HG03469 (cell line): ENCODE measurements around the gene CTDSP2.
A peak's percentile ranks its signal among the peaks of the same experiment; 100 is the strongest.
"Not testable (repeated sequence)": the region's sequence is repeated elsewhere in the genome, so short reads cannot be mapped to it uniquely, and the experiment has no call there.

Experiments
- ATAC-seq: cut with Tn5 transposase; IDR thresholded peaks from one replicate; pipeline ENCODE4 v1.9.1; 2021; ENCODE audit warnings: mild to moderate bottlenecking, moderate library complexity, moderate number of reproducible peaks; ENCODE audit not compliant: unreplicated experiment

The CTDSP2 gene

GRCh38 chr12:57783861-57784260, 62.7 kb downstream of the CTDSP2 start:
- no peak for ATAC-seq

DNA sequence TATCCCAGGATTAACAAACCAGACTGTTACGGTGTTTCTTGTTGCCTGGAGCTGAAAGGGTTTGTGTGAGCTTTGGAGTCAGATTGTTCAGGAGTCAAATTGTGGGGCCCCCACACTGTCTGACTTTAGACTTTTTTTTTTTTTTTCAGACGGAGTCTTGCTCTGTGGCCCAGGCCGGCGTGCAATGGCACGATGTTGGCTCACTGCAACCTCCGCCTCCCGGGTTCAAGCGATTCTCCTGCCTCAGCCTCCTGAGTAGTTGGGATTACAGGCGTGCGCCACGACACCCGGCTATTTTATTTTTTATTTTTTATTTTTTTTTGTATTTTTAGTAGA, 63.1 kb downstream of the CTDSP2 start:
- no peak for ATAC-seq

DNA sequence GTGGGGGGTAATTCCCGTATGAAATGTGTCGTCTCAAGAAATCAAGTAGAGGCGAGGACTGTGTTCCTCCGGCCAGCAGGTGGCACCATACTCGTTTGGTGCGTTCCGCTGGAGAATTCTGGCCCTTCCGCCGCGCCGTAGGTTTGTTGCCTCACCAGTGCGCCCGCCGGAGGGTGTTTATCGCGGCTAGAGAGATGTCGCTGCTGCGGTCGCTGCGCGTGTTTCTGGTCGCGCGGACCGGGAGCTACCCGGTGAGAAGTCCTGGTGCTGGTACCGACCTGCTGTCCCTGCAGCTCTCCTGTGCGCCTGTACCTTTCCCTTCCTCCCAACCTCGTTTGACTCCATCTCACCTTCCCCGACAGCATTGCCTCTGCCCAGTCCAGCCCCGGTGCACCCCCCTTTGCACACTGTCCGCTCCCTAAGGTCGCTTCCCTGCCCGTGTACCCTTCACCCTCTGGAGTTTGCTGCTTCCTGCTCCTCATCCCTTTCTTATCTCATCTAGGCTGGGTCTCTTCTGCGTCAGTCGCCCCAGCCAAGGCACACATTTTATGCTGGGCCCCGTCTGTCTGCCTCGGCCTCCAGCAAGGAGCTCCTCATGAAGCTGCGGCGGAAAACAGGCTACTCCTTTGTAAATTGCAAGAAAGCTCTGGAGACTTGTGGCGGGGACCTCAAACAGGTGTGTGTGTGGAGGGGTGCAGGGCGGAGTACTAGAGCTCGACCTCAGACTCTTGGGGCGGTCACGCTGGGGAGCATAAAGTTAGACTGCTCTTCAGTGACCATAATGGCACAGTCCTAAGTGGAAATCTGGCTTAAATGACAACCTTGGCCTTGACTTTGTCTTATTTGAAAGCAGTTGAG, 63.7 kb downstream of the CTDSP2 start, which contains the start of gene TSFM:
TSFM (plus strand) TSS at position 180 of the 858 bp plus-strand sequence; CDS start at position 195, 15 bp downstream.
- peak; percentile 42 for ATAC-seq

DNA sequence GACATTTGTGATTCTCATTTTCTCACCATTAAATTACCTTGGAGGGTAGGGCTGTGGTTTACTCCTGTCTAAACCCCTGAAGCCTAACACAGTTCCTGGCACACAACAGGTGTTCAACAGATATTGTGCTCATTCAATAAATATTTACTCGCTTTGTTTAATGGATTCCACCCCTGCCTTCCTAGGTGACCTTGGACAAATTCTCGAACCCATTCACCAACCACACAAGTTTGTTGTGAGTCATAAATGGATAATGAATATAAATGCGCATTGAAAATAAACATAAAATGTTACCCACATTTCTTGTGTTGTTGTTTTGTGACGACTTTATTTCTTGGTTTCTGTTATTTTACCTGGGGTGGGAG, 64.3 kb downstream of the CTDSP2 start:
- no peak for ATAC-seq

- ATAC-seq = no peak
Measured at GRCh38 chr12:57781801-57782200, 64.7 kb downstream of the CTDSP2 start.

DNA sequence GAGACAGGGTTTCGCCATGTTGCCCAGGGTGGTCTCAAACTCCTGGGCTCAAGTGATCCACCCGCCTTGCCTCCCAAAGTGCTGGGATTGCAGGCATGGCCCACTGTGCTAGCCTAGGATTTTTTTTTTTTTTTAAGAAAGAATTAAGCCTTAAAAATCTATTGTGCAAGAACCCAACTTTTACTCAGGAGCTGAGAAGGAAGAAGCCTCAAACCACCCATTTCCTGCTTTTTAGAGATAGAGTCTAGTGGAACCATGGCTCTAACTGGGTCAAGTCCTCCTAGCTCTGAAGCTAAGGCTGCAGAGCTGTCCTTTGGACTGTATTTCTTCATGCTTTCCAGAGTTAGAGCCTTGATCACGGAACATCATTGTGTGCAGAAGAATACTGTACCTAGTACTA, 65.3 kb downstream of the CTDSP2 start:
- no peak for ATAC-seq

DNA sequence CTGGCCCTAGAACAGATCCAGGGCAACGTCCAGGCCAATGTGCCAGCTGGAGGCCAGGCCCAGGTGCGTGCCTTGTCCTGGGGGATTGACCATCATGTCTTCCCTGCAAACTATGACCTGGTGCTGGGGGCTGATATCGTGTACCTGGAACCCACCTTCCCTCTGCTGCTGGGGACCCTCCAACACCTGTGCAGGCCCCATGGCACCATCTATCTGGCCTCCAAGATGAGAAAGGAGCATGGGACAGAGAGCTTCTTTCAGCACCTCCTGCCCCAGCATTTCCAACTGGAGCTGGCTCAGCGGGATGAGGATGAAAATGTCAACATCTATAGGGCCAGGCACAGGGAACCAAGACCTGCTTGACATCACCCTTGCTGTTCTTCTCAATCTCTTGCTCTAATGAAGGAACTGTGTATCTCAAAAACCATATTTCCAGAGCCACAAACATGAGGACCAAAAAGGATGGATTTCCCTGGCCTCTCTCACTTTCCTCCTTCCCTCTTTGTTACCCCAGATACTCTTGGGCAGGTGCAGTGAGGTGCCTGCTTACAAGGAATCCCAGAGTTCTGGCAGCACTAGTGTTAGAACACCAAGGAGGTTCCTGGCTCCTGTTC, 66.1 kb downstream of the CTDSP2 start:
- ATAC-seq = no peak

DNA sequence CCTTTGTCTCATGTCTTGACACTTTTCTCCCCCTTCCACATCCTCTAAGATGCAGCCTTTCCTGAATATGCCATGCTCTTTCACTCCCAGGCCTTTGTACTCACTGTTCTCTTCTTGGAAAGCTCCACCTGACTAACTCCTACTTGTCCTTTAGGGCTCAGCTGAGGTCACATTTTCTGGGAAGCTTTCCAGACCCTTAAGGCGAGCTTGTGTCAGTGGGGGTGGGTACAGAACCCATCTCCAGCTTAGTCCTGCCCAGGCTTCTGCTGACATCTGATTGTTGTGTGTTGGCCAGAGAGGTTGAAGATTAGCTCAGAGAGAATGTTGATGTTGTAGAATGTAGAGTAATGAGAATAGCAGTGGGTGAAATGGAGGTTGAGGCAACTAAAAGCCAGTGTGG, 66.8 kb downstream of the CTDSP2 start:
- no peak for ATAC-seq

DNA sequence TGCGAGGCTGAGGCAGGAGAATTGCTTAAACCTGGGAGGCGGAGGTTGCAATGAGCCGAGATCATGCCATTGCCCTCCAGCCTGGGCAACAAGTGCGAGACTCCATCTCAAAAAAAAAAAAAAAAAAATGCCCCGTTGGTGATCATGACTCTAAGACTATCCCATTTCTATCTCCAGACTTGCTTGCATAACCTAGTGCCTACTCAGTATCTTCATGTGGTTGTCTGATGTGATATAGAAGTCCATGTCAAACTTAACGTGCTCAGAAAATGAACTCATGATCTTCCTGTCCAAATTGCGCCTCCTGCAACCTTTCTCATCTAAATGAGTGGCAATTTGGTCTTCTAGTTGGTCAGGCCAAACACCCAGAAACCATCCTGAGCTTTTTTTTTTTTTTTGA, 68.6 kb downstream of the CTDSP2 start:
- ATAC-seq = no peak

DNA sequence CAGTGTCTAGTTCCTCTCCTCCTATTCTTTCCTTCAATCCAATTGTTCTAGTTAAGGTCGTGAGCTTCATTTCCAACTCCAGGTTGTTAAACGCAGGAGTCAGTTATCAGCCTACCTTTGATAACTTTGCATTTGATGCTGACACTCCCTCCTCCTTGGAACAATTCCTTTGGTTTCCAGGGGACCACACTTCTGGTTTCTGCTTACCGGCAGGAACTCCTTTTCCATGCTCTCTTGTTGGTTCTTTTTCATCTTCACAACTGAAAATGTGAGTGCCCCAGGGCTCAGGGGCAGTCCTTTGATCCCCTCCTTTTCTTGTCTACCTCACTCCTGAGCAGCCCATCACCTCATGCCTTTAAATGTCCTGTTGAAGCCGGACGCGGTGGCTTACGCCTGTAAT, 69.2 kb downstream of the CTDSP2 start:
- ATAC-seq = no peak

DNA sequence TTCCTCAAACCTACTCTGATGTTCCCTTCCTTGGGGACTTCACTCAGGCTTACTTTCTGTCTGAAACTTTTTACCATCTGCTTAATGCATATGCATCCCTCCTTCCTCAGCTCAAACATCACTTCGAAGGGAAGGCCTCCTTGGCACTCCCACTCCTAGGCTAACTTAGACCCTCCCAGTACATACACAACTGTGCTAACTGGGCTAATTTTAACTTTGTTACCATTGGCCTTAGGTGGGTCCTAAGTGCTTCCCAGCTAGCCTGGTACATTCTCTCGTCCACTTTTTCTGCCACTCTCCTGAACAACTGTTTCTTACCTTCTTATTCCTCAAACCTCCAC, 70.3 kb downstream of the CTDSP2 start:
- no peak for ATAC-seq

- ATAC-seq = no peak
Measured at GRCh38 chr12:57775563-57776246, 70.8 kb downstream of the CTDSP2 start.

DNA sequence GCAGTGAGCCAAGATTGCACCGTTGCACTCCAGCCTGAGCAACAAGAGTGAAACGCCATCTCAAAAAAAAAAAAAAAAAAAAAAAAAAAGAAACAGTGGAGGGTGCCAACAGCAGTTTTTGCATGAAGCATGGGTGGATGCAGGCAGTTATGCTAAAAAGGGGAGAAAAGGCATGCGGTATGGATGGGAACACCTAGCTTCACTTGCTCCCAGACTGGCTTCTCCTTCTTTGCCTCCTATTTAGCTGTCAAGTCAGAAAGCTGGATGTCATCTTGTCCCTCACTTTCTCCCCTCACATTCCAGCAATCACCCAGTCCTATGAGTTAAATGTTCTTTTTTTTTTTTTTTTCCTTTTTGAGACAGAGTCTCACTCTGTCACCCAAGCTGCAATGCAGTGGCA, 71.5 kb downstream of the CTDSP2 start:
- ATAC-seq = no peak

- not testable (repeated sequence) for ATAC-seq
Measured at GRCh38 chr12:57774634-57775033, 71.9 kb downstream of the CTDSP2 start.

DNA sequence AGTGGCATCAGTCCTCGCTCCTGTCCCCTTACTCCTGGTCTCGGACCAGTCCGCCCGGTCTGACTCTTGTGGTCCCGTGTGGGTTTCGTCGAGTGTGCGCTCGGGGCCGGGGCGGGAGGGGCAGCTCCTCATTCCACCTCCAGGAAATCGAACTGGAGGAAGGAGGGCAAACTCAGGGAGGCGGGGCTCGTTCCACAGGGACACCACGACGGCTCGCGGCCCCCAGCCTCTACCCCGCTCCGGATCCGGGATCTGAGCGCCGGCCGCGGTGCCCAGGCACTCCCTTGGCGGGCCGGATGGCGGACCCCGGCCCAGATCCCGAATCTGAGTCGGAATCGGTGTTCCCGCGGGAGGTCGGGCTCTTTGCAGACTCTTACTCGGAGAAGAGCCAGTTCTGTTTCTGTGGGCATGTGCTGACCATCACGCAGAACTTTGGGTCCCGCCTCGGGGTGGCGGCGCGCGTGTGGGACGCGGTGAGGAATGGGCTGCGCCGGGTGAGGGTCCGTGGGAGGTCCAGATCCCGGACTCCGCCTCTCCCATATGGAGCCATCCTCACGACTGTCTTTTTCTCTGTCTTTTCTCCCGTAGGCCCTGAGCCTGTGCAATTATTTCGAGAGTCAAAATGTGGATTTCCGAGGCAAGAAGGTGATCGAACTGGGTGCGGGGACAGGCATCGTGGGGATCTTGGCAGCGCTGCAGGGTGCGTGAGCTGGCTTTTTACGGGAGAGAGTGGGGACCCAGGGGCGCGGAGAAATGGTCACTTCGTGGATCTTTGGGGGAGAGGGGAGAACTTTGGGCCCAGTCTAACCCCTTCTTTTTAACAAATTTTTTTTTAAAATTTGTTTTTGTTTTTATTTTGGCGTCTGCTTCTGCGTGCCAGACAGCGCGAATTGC, 73.9 kb downstream of the CTDSP2 start, which contains the start of gene EEF1AKMT3:
EEF1AKMT3 (plus strand) TSS at position 186 of the 894 bp plus-strand sequence; CDS start at position 297, 111 bp downstream.
- ATAC-seq = peak; percentile 21

GRCh38 chr12:57771873-57772428, 74.6 kb downstream of the CTDSP2 start, which contains the start of gene METTL1:
Gene METTL1, minus strand, starts transcription at chr12:57772105. Its CDS starts 22 bp downstream, at chr12:57772083.
- ATAC-seq = peak; percentile 52

DNA sequence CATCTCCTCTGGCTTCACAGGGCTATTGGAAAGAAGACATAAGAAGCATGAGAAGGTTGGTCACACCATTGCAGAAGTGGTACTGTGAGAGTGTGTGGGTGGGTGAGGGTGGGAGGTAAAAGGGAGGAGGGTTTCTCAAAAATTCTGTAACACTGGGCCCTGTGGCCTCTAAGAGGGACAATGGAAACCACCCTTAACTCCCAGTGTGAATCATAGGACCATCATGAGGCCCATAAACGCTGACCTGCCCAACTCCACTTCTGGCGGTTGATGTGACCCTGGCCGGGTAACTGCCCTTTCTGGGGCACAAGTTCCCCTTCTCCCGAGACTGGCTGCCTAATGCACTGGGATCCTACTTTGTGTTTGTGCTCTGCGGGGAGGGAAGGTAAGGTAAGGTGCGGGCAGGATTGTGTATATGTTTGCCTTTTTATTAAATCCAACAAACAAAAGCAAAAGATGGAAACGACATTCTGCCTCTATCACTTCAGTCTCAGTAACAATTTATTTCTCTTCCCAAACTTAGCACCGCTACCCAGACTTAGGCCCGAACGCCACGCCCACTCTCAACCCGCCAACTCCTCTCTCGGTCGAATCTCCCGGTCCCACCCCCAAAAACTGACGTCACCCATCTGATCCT, 75.2 kb downstream of the CTDSP2 start:
- peak; percentile 51 for ATAC-seq

DNA sequence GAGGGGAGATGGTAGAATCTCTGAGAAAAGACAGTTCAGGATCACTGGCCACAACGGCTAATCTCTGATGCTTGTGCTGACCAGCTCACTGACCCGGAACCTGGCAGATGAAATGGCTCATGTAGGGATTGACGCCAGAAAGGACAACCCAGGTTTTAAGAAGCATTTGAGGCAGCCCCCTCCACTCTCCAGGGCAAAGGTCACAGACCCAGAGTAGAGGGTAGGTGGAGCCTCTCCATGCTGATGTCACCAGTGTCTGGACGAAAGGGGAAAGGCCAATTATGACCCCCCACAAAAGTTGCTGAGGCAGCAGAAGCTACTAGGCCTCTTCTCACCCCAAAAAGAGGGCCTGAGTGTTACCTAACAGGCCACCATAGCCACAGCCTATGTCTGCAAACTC, 75.8 kb downstream of the CTDSP2 start:
- ATAC-seq = no peak
